Esophagus muscularis mucosa (tissue), 4 donors: Measurements from ENCODE around the gene RPAIN. TPM values are rescaled to one million over a fixed set of nuclear protein-coding genes. Genes with fewer than 3 reads are reported as not detected.
"Not testable (repeated sequence)": the region's sequence is repeated elsewhere in the genome, so short reads cannot be mapped to it uniquely, and the experiment has no call there.

ENCODE experiments used
- DNase-seq: peaks from one replicate; pipeline ENCODE4 v3.0.0-alpha.2; 2017; ENCODE audit errors: extremely low spot score
- H3K27ac ChIP-seq, 4 donors: fragments of 200-600 bp; sonication (generic); replicated peaks in 1 of 4; 1 replicate in 3 of 4; 2 replicates in 1 of 4; pipeline ENCODE4 v1.5.1; 2016 to 2019; ENCODE audit warnings: mild to moderate bottlenecking in 1 of 4
- H3K27me3 ChIP-seq, 4 donors: fragments of 200-600 bp; sonication (generic); one replicate each; pipeline versions ENCODE4 v1.5.1 to v1.6.0; 2016 to 2019
- H3K36me3 ChIP-seq, 4 donors: fragments of 200-600 bp; sonication (generic); one replicate each; pipeline ENCODE4 v1.5.1; 2016 to 2019
- H3K4me1 ChIP-seq, 4 donors: fragments of 200-600 bp; sonication (generic); one replicate each; pipeline ENCODE4 v1.5.1; 2016 to 2019
- H3K4me3 ChIP-seq, 4 donors: fragments of 200-600 bp; sonication (generic); 1 replicate in 2 of 4; 2 replicates in 2 of 4; pipeline ENCODE4 v1.5.1; 2016 to 2019; ENCODE audit warnings: mild to moderate bottlenecking in 4 of 4, moderate library complexity in 1 of 4
- H3K9me3 ChIP-seq, 4 donors: fragments of 200-600 bp; sonication (generic); 1 replicate in 3 of 4; 2 replicates in 1 of 4; pipeline ENCODE4 v1.5.1; 2016 to 2019
- EP300 ChIP-seq: sonication (generic); formaldehyde crosslinking; IDR thresholded peaks from one replicate; pipeline ENCODE4 v1.6.1; 2017; ENCODE audit warnings: antibody characterized with exemption
- POLR2A ChIP-seq: fragments of 450-650 bp; IDR thresholded peaks from one replicate; pipeline ENCODE4 v1.6.1; 2017; ENCODE audit warnings: antibody characterized with exemption, moderate library complexity, mild to moderate bottlenecking, low read depth
- POLR2AphosphoS5 ChIP-seq, 2 donors: sonication (generic); formaldehyde crosslinking; IDR thresholded peaks; one replicate each; pipeline ENCODE4 v1.6.1; 2017; ENCODE audit warnings: antibody characterized with exemption in 2 of 2
- WGBS: methylation state at CpG from one replicate; pipeline ENCODE4 v1.1.5; 2018; 5-methylcytosine and 5-hydroxymethylcytosine counted together
- intact Hi-C: fragments of 100-400 bp; cut with DNase I; formaldehyde crosslinking; loops from one replicate; pipeline ENCODE4 v1.15.1; 2023
- total RNA-seq, 4 donors: library from RNA; depleted of rRNA; stranded (reverse); fragments of >200 nt; gene quantifications; one replicate each; pipeline versions ENCODE4 v1.1.0 to v1.2.1, GENCODE V29; 2016
- TF ChIP-seq, protein P1 (sequence below), 3 experiments: fragments of 200-600 bp in 2 of 3; fragments of 450-650 bp in 1 of 3; sonication (generic) in 2 of 3; IDR thresholded peaks; one replicate each; pipeline ENCODE4 v1.5.1; 2017 to 2019; ENCODE audit warnings: antibody characterized with exemption in 3 of 3, mild to moderate bottlenecking in 2 of 3, moderate library complexity in 1 of 3

The RPAIN gene
- total RNA-seq, 4 donors from 2014 or later = 25.7 to 37.0 (median 32.0) TPM

GRCh38 chr17:5434984-5435383 lies 15.0 kb downstream of the RPAIN start:
- H3K27me3 ChIP-seq = no peaks in the 10 kb centered on the region
- peaks cover 18 to 40% (median 33%) of the 10 kb centered on the region in 4 donors for H3K4me1 ChIP-seq
- intact Hi-C loops = no loop called here
- no peak for TF ChIP-seq POLR2AphosphoS5 (IDR thresholded peaks at IDR 0.05)
- TF ChIP-seq, protein P1, sequence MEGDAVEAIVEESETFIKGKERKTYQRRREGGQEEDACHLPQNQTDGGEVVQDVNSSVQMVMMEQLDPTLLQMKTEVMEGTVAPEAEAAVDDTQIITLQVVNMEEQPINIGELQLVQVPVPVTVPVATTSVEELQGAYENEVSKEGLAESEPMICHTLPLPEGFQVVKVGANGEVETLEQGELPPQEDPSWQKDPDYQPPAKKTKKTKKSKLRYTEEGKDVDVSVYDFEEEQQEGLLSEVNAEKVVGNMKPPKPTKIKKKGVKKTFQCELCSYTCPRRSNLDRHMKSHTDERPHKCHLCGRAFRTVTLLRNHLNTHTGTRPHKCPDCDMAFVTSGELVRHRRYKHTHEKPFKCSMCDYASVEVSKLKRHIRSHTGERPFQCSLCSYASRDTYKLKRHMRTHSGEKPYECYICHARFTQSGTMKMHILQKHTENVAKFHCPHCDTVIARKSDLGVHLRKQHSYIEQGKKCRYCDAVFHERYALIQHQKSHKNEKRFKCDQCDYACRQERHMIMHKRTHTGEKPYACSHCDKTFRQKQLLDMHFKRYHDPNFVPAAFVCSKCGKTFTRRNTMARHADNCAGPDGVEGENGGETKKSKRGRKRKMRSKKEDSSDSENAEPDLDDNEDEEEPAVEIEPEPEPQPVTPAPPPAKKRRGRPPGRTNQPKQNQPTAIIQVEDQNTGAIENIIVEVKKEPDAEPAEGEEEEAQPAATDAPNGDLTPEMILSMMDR (IDR thresholded peaks at IDR 0.05) = no peak
- TF ChIP-seq POLR2A = no peak
- no peak for TF ChIP-seq EP300
- DNase-seq = no peak
- H3K27ac ChIP-seq = no peak overlapping the region
- no peaks in the 10 kb centered on the region for H3K9me3 ChIP-seq
- no peak overlapping the region for H3K4me3 ChIP-seq
- H3K36me3 ChIP-seq = peaks cover 47 to 76% (median 69%) of the 10 kb centered on the region in 4 donors
- 81% methylated on average over 2 of the region's 2 CpGs for WGBS

DNA sequence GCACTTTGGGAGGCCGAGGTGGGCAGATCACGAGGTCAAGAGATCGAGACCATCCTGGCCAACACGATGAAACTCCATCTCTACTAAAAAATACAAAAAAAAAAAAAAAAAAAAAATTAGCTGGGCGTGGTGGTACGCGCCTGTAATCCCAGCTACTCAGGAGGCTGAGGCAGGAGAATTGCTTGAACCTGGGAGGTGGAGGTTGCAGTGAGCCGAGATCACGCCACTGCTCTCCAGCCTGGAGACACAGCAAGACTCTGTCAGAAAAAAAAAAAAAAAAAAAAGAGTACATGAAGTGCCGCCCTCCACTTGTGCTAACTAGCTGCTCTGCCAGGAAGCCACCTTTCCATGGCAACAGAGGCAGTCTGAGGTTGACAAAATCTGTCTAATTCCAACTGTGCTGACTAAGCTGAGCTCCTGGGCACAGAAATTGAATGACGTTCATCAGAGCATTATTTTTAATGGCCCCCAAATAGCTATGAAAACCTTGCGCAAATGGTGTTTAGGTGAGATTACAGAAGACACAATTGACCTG lies 15.9 kb downstream of the RPAIN start:
- H3K9me3 ChIP-seq, H3K27ac ChIP-seq, H3K4me3 ChIP-seq, intact Hi-C loops, DNase-seq, H3K27me3 ChIP-seq: not testable (repeated sequence)
- H3K36me3 ChIP-seq = peaks cover 47 to 68% (median 60%) of the 10 kb centered on the region in 4 donors
- 85% methylated on average over 12 of the region's 12 CpGs for WGBS
- H3K4me1 ChIP-seq = peaks cover 18 to 40% (median 33%) of the 10 kb centered on the region in 4 donors

GRCh38 chr17:5437721-5438317 lies 17.8 kb downstream of the RPAIN start:
- no peak for DNase-seq
- Histone ChIP-seq H3K4me1 (peaks cover 18 to 40% (median 33%) of the 10 kb centered on the region in 4 donors), H3K27ac (peak overlapping the region; percentile 75 to 89 (median 78)), H3K36me3 (peaks cover 34 to 65% (median 44%) of the 10 kb centered on the region in 4 donors), H3K9me3 (no peaks in the 10 kb centered on the region), H3K4me3 (peak overlapping the region; percentile 73 to 96 (median 86)), H3K27me3 (no peaks in the 10 kb centered on the region)
- TF ChIP-seq POLR2A (no peak), EP300 (no peak), POLR2AphosphoS5 (IDR thresholded peaks at IDR 0.05) (no peak)
- TF ChIP-seq, protein P1 (IDR thresholded peaks at IDR 0.05) = no peak
- WGBS = 65% methylated on average over 5 of the region's 5 CpGs
- intact Hi-C loops = loop anchor here (2.0 kb wide), 1 partner anchor 31 kb away; the partner anchor contains the start of gene DHX33

DNA sequence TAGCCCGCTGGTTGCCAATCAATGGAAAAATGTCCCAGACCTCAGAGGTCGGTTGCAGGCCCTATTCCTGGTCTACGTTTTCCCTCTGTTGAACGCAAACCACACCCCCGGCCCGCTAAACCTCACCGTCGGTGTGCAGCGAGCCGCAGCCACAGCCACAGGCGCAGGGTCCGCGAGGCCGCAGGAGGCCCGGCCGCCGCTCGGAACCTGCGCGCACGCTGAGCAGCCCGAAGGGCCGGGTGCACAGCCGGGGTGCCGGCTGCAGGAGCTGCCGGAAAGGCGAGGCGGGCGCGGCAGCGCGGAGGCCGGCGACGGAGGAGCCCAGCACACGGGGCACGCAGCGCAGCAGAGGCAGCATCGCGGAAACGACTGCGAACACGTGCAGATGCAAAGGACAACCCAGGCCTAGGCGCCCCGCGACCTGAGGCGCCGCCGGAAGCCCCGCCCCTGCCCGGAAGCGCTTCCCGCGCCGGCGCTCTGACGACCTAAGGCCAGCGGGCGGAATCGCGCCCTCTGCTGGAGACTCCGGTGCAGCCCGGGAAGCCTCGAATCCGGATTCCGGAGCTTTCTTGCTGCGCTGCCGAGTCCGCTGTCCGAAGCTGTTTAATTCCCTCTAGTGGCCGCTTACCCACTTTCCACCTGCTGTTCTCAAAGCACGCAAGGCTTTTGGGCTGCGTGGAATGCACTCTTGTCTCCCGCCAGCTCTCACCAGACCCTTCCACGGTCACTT lies 18.9 kb downstream of the RPAIN start, which contains the start of gene C1QBP:
C1QBP (minus strand) TSS at position 440 of the 730 bp plus-strand sequence; CDS start at position 358, 82 bp downstream.
- under 1% methylated on average over 52 of the region's 75 CpGs for WGBS
- intact Hi-C loops = loop anchor here (2.0 kb wide), 1 partner anchor 30 kb away; the partner anchor contains the start of gene DHX33
- peak; percentile 95 for DNase-seq
- Histone ChIP-seq H3K27me3 (no peaks in the 10 kb centered on the region), H3K4me1 (peaks cover 18 to 40% (median 33%) of the 10 kb centered on the region in 4 donors), H3K27ac (peak within 1 kb of the TSS; percentile 75 to 89 (median 78)), H3K4me3 (peak within 1 kb of the TSS; percentile 73 to 96 (median 86)), H3K36me3 (peaks cover 27 to 65% (median 42%) of the 10 kb centered on the region in 4 donors), H3K9me3 (no peaks in the 10 kb centered on the region)
- peak; percentile 16 for TF ChIP-seq POLR2A
- peak; percentile 78 to 91 for TF ChIP-seq POLR2AphosphoS5 (IDR thresholded peaks at IDR 0.05)
- TF ChIP-seq EP300 = no peak
- TF ChIP-seq, protein P1 (IDR thresholded peaks at IDR 0.05) = peak; percentile 99

GRCh38 chr17:5439446-5439764 lies 19.4 kb downstream of the RPAIN start:
- H3K36me3 ChIP-seq = peaks cover 27 to 65% (median 42%) of the 10 kb centered on the region in 4 donors
- H3K27me3 ChIP-seq = no peaks in the 10 kb centered on the region
- H3K9me3 ChIP-seq = no peaks in the 10 kb centered on the region
- TF ChIP-seq POLR2AphosphoS5 (IDR thresholded peaks at IDR 0.05) = no peak
- TF ChIP-seq, protein P1 (IDR thresholded peaks at IDR 0.05) = peak in 2 of 3 experiments; percentile 2 to 5
- no peak for TF ChIP-seq POLR2A
- no peak for TF ChIP-seq EP300
- 6% methylated on average over 1 of the region's 1 CpG for WGBS
- H3K27ac ChIP-seq = peak overlapping the region; percentile 75 to 89 (median 78)
- peaks cover 18 to 40% (median 33%) of the 10 kb centered on the region in 4 donors for H3K4me1 ChIP-seq
- H3K4me3 ChIP-seq = peak overlapping the region; percentile 73 to 96 (median 86)
- no peak for DNase-seq
- intact Hi-C loops = loop anchor here (2.0 kb wide), 1 partner anchor 29 kb away; the partner anchor contains the start of gene DHX33
